Erythroblast (primary cell): ENCODE data around the gene KRTAP10-10.

ENCODE experiments used
- GATA1 ChIP-seq: IDR thresholded peaks from 2 replicates; pipeline ENCODE4 v1.6.1; 2011; ENCODE audit warnings: low read depth, mild to moderate bottlenecking, control low read depth, low read length, moderate library complexity
- POLR2A ChIP-seq: IDR thresholded peaks from 2 replicates; pipeline ENCODE4 v1.6.1; 2011; ENCODE audit warnings: mild to moderate bottlenecking, low read length

- TF ChIP-seq POLR2A: no peak
- TF ChIP-seq GATA1: no peak
Measured at GRCh38 chr21:44613386-44614155, 23.6 kb upstream of the KRTAP10-10 start.
